ENCODE measurements around the gene ZNF750. TPM values are rescaled to one million over a fixed set of nuclear protein-coding genes. Genes with fewer than 3 reads are reported as not detected.

The ZNF750 gene
- total and polyA plus RNA-seq, 2 donors (not counting 3 experiments of a cell fraction or from before 2014, with no cell fraction given), result 0.15 to 0.80 TPM

DNA sequence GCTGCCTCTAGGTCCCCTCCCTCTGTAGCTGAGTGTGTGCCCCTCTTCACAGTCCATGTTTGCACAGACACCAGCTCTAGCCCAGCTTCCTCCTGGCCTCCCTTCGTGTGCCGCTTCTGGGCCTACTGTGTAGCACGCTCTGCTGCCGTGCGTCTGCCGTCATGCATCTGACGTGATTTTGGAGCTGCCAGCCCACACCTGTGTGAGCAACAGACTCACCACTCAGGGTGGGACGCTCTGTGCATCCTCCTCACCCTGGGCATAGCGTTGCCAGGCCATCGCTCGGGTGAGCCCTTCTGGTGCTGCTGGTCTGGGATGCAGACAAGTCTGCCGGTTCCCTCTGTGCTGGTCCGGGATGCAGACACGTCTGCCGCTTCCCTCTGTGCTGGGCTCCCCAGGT lies 39.4 kb upstream of the ZNF750 start:
- ChIA-PET POLR2A (no interaction called here), CTCF (interaction anchor here (1.6 kb wide), 2 partner anchors 33 to 97 kb away, joined by 3 to 4 read pairs; no protein-coding TSS in a partner anchor)
- Histone ChIP-seq H3K4me1 (ENCODE audit: control insufficient read depth, extremely low read depth, insufficient read depth, low read length) (peaks cover 19% of the 10 kb centered on the region), H2AFZ (ENCODE audit: low read depth, low read length) (no peak overlapping the region), H3K9ac (replicated peaks; ENCODE audit: extremely low read depth, insufficient read depth, low read length) (no peak overlapping the region), H3K79me2 (ENCODE audit: control insufficient read depth, insufficient read depth, low read length) (peaks cover 53% of the 10 kb centered on the region), H3K4me2 (ENCODE audit: insufficient read depth, low read length) (no peak overlapping the region), H3K27ac (ENCODE audit: insufficient read depth, low read depth, low read length) (no peak overlapping the region), H4K20me1 (replicated peaks; ENCODE audit: control insufficient read depth, extremely low read depth, insufficient read depth, low read length) (no peaks in the 10 kb centered on the region), H3K9me1 (replicated peaks; ENCODE audit: control insufficient read depth, extremely low read depth, insufficient read depth, low read length) (no peaks in the 10 kb centered on the region), H3K27me3 (ENCODE audit: control insufficient read depth in 2 of 2, insufficient read depth in 2 of 2, low read length in 2 of 2) (no peaks in the 10 kb centered on the region), H3K9me3 (replicated peaks; ENCODE audit: control insufficient read depth, insufficient read depth, low read length) (no peaks in the 10 kb centered on the region), H3K4me3 (replicated peaks in 1 of 3; ENCODE audit: insufficient read depth in 1 of 3, low read depth in 1 of 3, low read length in 3 of 3) (no peak overlapping the region), H3K36me3 (ENCODE audit: control insufficient read depth in 2 of 2, extremely low read depth in 1 of 2, insufficient read depth in 2 of 2, low read length in 2 of 2) (peaks cover 0 to 2% of the 10 kb centered on the region in 2 experiments)
- DNase-seq (ENCODE audit: low read depth, low spot score) (no peak), FAIRE-seq (no peak)
- no TSS peak for BruUV-seq (replicated peaks)
- dilution Hi-C loops (cut with MboI; ENCODE audit: extremely low pct_ligation_motif_present, low sequenced_read_pairs) (no loop called here), intact Hi-C loops (cut with micrococcal nuclease) (no loop called here)
- TF ChIP-seq, protein P1, sequence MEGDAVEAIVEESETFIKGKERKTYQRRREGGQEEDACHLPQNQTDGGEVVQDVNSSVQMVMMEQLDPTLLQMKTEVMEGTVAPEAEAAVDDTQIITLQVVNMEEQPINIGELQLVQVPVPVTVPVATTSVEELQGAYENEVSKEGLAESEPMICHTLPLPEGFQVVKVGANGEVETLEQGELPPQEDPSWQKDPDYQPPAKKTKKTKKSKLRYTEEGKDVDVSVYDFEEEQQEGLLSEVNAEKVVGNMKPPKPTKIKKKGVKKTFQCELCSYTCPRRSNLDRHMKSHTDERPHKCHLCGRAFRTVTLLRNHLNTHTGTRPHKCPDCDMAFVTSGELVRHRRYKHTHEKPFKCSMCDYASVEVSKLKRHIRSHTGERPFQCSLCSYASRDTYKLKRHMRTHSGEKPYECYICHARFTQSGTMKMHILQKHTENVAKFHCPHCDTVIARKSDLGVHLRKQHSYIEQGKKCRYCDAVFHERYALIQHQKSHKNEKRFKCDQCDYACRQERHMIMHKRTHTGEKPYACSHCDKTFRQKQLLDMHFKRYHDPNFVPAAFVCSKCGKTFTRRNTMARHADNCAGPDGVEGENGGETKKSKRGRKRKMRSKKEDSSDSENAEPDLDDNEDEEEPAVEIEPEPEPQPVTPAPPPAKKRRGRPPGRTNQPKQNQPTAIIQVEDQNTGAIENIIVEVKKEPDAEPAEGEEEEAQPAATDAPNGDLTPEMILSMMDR (IDR thresholded peaks at IDR 0.05; ENCODE audit: extremely low read depth in 1 of 2, insufficient read depth in 1 of 2, low read depth in 1 of 2, low read length in 2 of 2), result no peak
- no peak for TF ChIP-seq JUN (IDR thresholded peaks at IDR 0.05; ENCODE audit: borderline replicate concordance, insufficient read depth, insufficient read length, low read depth)
- no peak for TF ChIP-seq EZH2 (IDR thresholded peaks at IDR 0.05; ENCODE audit: borderline replicate concordance, low read depth, low read length, severe bottlenecking)
- TF ChIP-seq POLR2A (IDR thresholded peaks at IDR 0.05; ENCODE audit: low read depth, low read length), result no peak
- TF ChIP-seq, protein P2, sequence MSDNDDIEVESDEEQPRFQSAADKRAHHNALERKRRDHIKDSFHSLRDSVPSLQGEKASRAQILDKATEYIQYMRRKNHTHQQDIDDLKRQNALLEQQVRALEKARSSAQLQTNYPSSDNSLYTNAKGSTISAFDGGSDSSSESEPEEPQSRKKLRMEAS (IDR thresholded peaks at IDR 0.05; ENCODE audit: insufficient read depth, insufficient read length), result no peak
- no peak for TF ChIP-seq FOS (IDR thresholded peaks at IDR 0.05; ENCODE audit: borderline replicate concordance, insufficient read depth, low read length)
- TF ChIP-seq POLR2AphosphoS5 (IDR thresholded peaks at IDR 0.05; ENCODE audit: insufficient read depth, low read depth, low read length), result no peak
- TF ChIP-seq GATA2 (IDR thresholded peaks at IDR 0.05; ENCODE audit: insufficient read depth, insufficient read length, low read depth, low read length), result no peak
- TF ChIP-seq MYC (IDR thresholded peaks at IDR 0.05; ENCODE audit: low read depth, low read length), result no peak
